ENCODE data around the gene VASH1.

Gene VASH1

GRCh38 chr14:76806446-76806845 lies 45.2 kb downstream of the VASH1 start:
- TF ChIP-seq CTCF (IDR thresholded peaks at IDR 0.05; ENCODE audit: low read depth, low read length) = no peak
- DNase-seq (ENCODE audit: extremely low read depth, low read depth) = no peak

- TF ChIP-seq CTCF (IDR thresholded peaks at IDR 0.05; ENCODE audit: low read depth, low read length) = no peak
Measured at GRCh38 chr14:76808011-76808410, 46.7 kb downstream of the VASH1 start.

GRCh38 chr14:76808990-76809389 lies 47.7 kb downstream of the VASH1 start:
- TF ChIP-seq CTCF (IDR thresholded peaks at IDR 0.05; ENCODE audit: low read depth, low read length) = no peak
- DNase-seq (ENCODE audit: extremely low read depth, low read depth) = no peak

More at GRCh38 chr14:76808011-76808410, 46.7 kb downstream of the VASH1 start:
- no peak for DNase-seq (ENCODE audit: extremely low read depth, low read depth)

DNA sequence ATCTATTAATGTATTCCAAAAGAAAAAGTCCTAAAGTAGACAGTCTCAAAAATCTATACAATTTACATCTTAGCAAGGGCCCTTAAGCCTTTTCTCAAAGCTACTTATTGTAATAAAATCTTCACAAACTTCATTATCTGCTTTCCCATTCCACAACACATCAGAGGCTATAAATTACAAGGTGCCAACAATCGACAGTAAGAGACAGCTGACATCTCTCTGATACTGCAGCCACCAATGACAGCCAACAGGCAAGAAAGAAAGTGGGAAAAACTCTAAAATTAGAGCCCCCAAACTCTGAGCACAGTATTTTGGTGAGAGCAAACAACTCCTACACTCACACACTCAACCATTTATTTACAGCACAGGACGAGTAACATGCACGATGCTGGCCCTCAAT lies 49.3 kb downstream of the VASH1 start:
- DNase-seq (ENCODE audit: extremely low read depth, low read depth) = no peak
- TF ChIP-seq CTCF (IDR thresholded peaks at IDR 0.05; ENCODE audit: low read depth, low read length) = no peak

- peak; percentile 18 for DNase-seq (ENCODE audit: extremely low read depth, low read depth)
- TF ChIP-seq CTCF (IDR thresholded peaks at IDR 0.05; ENCODE audit: low read depth, low read length) = peak; percentile 69
Measured at GRCh38 chr14:76810953-76811400, 49.7 kb downstream of the VASH1 start.

DNA sequence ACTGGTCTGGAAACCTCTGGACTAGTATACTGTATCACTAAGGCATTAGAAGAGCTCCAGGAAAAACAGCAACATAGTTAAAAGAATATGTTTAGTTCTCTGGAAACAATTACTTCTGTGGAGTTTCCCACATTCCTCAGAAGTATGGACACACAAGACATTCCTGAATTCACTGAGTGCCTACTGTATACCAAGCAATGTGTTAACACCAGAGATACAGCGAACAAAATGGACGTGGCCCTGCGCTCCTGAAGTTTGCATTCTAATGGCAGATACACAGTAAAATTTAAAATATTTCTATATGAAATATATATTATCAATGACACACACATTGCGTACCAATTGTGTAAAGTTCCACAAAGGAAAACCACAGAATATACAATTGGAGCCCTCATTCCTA lies 50.3 kb downstream of the VASH1 start:
- DNase-seq (ENCODE audit: extremely low read depth, low read depth) = no peak
- no peak for TF ChIP-seq CTCF (IDR thresholded peaks at IDR 0.05; ENCODE audit: low read depth, low read length)

GRCh38 chr14:76812093-76812421 lies 50.8 kb downstream of the VASH1 start:
- no peak for DNase-seq (ENCODE audit: extremely low read depth, low read depth)
- no peak for TF ChIP-seq CTCF (IDR thresholded peaks at IDR 0.05; ENCODE audit: low read depth, low read length)

Data from AG09319 (cell line).